Measurements from ENCODE around the gene RB1. TPM values are rescaled to one million over a fixed set of nuclear protein-coding genes. Genes with fewer than 3 reads are reported as not detected.

RB1 gene
- total and polyA plus RNA-seq, 8 donors: 32.1 to 53.1 (median 47.4) TPM

GRCh38 chr13:48265217-48265815 lies 38.2 kb upstream of the RB1 start:
- no peak for ATAC-seq
- H3K9me3 ChIP-seq: no peaks in the 10 kb centered on the region
- peaks cover 0 to 5% of the 10 kb centered on the region in 2 donors for H3K4me1 ChIP-seq
- H3K27me3 ChIP-seq: no peaks in the 10 kb centered on the region
- TF ChIP-seq, protein P1, sequence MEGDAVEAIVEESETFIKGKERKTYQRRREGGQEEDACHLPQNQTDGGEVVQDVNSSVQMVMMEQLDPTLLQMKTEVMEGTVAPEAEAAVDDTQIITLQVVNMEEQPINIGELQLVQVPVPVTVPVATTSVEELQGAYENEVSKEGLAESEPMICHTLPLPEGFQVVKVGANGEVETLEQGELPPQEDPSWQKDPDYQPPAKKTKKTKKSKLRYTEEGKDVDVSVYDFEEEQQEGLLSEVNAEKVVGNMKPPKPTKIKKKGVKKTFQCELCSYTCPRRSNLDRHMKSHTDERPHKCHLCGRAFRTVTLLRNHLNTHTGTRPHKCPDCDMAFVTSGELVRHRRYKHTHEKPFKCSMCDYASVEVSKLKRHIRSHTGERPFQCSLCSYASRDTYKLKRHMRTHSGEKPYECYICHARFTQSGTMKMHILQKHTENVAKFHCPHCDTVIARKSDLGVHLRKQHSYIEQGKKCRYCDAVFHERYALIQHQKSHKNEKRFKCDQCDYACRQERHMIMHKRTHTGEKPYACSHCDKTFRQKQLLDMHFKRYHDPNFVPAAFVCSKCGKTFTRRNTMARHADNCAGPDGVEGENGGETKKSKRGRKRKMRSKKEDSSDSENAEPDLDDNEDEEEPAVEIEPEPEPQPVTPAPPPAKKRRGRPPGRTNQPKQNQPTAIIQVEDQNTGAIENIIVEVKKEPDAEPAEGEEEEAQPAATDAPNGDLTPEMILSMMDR (IDR thresholded peaks at IDR 0.05): no peak
- H3K27ac ChIP-seq: no peak overlapping the region
- no peak for DNase-seq
- no peak overlapping the region for H3K4me3 ChIP-seq
- intact Hi-C loops (cut with DNase I): no loop called here
- peaks cover 5 to 51% of the 10 kb centered on the region in 2 donors for H3K36me3 ChIP-seq

DNA sequence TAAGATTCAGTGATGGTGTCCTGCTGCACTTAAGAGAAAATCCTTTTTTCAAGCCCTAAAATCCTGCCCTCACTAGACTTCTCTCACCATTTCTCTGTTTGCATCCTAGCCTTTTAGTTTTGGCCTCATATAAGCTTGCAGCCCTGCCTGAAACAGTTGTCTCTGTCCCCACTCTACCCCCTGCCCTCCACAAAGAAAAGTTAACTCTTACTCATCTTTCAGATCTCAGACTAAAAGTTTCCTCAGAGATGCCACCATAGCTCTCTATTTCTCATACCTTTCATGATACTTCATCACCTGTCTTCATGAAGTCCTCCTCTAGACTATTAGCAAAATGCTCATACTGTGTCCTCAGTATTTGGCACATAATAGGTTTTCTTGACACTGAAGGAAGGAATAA lies 37.4 kb upstream of the RB1 start:
- no peak overlapping the region for H3K27ac ChIP-seq
- no peak for DNase-seq
- no peak for ATAC-seq
- peaks cover 0 to 5% of the 10 kb centered on the region in 2 donors for H3K4me1 ChIP-seq
- peaks cover 5 to 51% of the 10 kb centered on the region in 2 donors for H3K36me3 ChIP-seq
- H3K9me3 ChIP-seq: no peaks in the 10 kb centered on the region
- no peak overlapping the region for H3K4me3 ChIP-seq
- TF ChIP-seq, protein P1 (IDR thresholded peaks at IDR 0.05): no peak
- no peaks in the 10 kb centered on the region for H3K27me3 ChIP-seq
- intact Hi-C loops (cut with DNase I): no loop called here

GRCh38 chr13:48266701-48267639 lies 36.6 kb upstream of the RB1 start:
- no peak for DNase-seq
- TF ChIP-seq, protein P1 (IDR thresholded peaks at IDR 0.05): no peak
- no peaks in the 10 kb centered on the region for H3K27me3 ChIP-seq
- H3K4me3 ChIP-seq: no peak overlapping the region
- peaks cover 0 to 5% of the 10 kb centered on the region in 2 donors for H3K4me1 ChIP-seq
- intact Hi-C loops (cut with DNase I): no loop called here
- H3K36me3 ChIP-seq: peaks cover 5 to 48% of the 10 kb centered on the region in 2 donors
- ATAC-seq: no peak
- peak overlapping the region in 1 of 2 donors; percentile 2 for H3K27ac ChIP-seq
- no peaks in the 10 kb centered on the region for H3K9me3 ChIP-seq

DNA sequence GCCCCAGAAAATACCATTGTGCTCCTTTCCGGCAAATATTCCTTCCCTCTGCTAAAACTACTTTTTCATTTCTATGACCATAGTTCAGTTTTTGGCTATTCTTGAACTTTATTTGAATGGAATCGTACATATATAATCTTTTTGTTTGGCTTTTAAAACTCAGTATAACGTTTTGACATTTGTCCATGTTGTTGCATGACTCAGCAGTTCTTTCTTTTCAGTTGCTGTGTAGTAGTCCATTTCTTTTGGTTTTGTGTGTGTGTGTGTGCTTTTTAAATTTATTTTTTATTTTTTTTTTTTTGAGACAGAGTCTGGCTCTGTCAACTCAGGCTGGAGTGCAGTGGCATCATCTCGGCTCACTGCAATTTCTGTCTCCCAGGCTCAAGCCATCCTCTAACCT lies 35.5 kb upstream of the RB1 start:
- intact Hi-C loops (cut with DNase I): no loop called here
- H3K27me3 ChIP-seq: no peaks in the 10 kb centered on the region
- H3K9me3 ChIP-seq: no peaks in the 10 kb centered on the region
- ATAC-seq: no peak
- H3K27ac ChIP-seq: peak overlapping the region in 1 of 2 donors; percentile 2
- DNase-seq: no peak
- TF ChIP-seq, protein P1 (IDR thresholded peaks at IDR 0.05): no peak
- no peak overlapping the region for H3K4me3 ChIP-seq
- H3K36me3 ChIP-seq: peaks cover 0 to 37% of the 10 kb centered on the region in 2 donors
- peaks cover 0 to under 1% of the 10 kb centered on the region in 2 donors for H3K4me1 ChIP-seq

GRCh38 chr13:48273346-48273745 lies 30.2 kb upstream of the RB1 start:
- Histone ChIP-seq H3K4me3 (no peak overlapping the region), H3K36me3 (peaks cover 0 to 26% of the 10 kb centered on the region in 2 donors), H3K9me3 (no peaks in the 10 kb centered on the region), H3K27me3 (no peaks in the 10 kb centered on the region), H3K27ac (no peak overlapping the region), H3K4me1 (no peaks in the 10 kb centered on the region)
- intact Hi-C loops (cut with DNase I): no loop called here
- ATAC-seq (no peak), DNase-seq (no peak)
- TF ChIP-seq, protein P1 (IDR thresholded peaks at IDR 0.05): no peak
